Mesothelial cell of epicardium (in vitro differentiated cells): ENCODE data around the gene DNASE1L2. TPM values are rescaled to one million over a fixed set of nuclear protein-coding genes. Genes with fewer than 3 reads are reported as not detected.

Experiments used
- DNase-seq, 2 experiments: peaks; one replicate each; pipeline ENCODE4 v3.0.0; 2021; ENCODE audit warnings: low spot score in 2 of 2; ENCODE audit not compliant: unreplicated experiment in 2 of 2
- H3K27ac Mint-ChIP-seq: 2 replicates; pipeline ENCODE4 v1.8.0; 2021; ENCODE audit warnings: mixed read lengths
- H3K27me3 Mint-ChIP-seq: 2 replicates; pipeline ENCODE4 v1.8.0; 2021; ENCODE audit warnings: low read depth, mixed read lengths
- H3K36me3 Mint-ChIP-seq: 2 replicates; pipeline ENCODE4 v1.8.0; 2021; ENCODE audit warnings: mixed read lengths
- H3K4me1 Mint-ChIP-seq: 2 replicates; pipeline ENCODE4 v1.8.0; 2021; ENCODE audit warnings: mixed read lengths
- H3K4me3 Mint-ChIP-seq: 2 replicates; pipeline ENCODE4 v1.8.0; 2021; ENCODE audit warnings: mild to moderate bottlenecking, moderate library complexity, mixed read lengths
- H3K9me3 Mint-ChIP-seq: 2 replicates; pipeline ENCODE4 v1.8.0; 2021; ENCODE audit warnings: mixed read lengths
- CTCF ChIP-seq: fragments of 200-600 bp; sonication (generic); IDR thresholded peaks from one replicate; pipeline ENCODE4 v1.5.0; 2021; ENCODE audit warnings: antibody characterized with exemption; ENCODE audit not compliant: unreplicated experiment
- total RNA-seq: library from RNA; stranded (reverse); gene quantifications from 3 replicates; pipeline ENCODE4 v1.2.1, GENCODE V29; 2021

DNASE1L2 gene
- total RNA-seq, 1 donor from 2014 or later = 1.0 TPM

GRCh38 chr16:2243031-2243528 is 6.8 kb downstream of the DNASE1L2 start:
- H3K9me3 Mint-ChIP-seq = no peaks in the 10 kb centered on the region
- peaks cover 12% of the 10 kb centered on the region for H3K27me3 Mint-ChIP-seq
- TF ChIP-seq CTCF = no peak
- no peaks in the 10 kb centered on the region for H3K4me1 Mint-ChIP-seq
- no peak for DNase-seq
- peaks cover 14% of the 10 kb centered on the region for H3K36me3 Mint-ChIP-seq
- H3K4me3 Mint-ChIP-seq = no peak overlapping the region
- H3K27ac Mint-ChIP-seq = no peak overlapping the region

- Mint-ChIP-seq H3K36me3 (peaks cover 14% of the 10 kb centered on the region), H3K27me3 (peaks cover 5% of the 10 kb centered on the region), H3K9me3 (no peaks in the 10 kb centered on the region), H3K27ac (no peak overlapping the region), H3K4me1 (no peaks in the 10 kb centered on the region), H3K4me3 (no peak overlapping the region)
- no peak for TF ChIP-seq CTCF
- DNase-seq = no peak
These were observed 7.5 kb downstream of the DNASE1L2 start for GRCh38 chr16:2243781-2244180.

GRCh38 chr16:2244301-2244700 is 8.1 kb downstream of the DNASE1L2 start:
- H3K36me3 Mint-ChIP-seq = peaks cover 14% of the 10 kb centered on the region

GRCh38 chr16:2244926-2245795 is 8.9 kb downstream of the DNASE1L2 start:
- H3K36me3 Mint-ChIP-seq = peaks cover 8% of the 10 kb centered on the region
- H3K4me1 Mint-ChIP-seq = peaks cover 2% of the 10 kb centered on the region
- H3K27me3 Mint-ChIP-seq = no peaks in the 10 kb centered on the region
- TF ChIP-seq CTCF = no peak
- no peak overlapping the region for H3K4me3 Mint-ChIP-seq
- H3K27ac Mint-ChIP-seq = no peak overlapping the region
- no peak for DNase-seq
- no peaks in the 10 kb centered on the region for H3K9me3 Mint-ChIP-seq

More at GRCh38 chr16:2244301-2244700, 8.1 kb downstream of the DNASE1L2 start:
- TF ChIP-seq CTCF = no peak
- DNase-seq = no peak
- Mint-ChIP-seq H3K27ac (no peak overlapping the region), H3K4me1 (no peaks in the 10 kb centered on the region), H3K4me3 (no peak overlapping the region), H3K27me3 (peaks cover 4% of the 10 kb centered on the region), H3K9me3 (no peaks in the 10 kb centered on the region)

- DNase-seq = no peak
- no peak for TF ChIP-seq CTCF
- no peak overlapping the region for H3K27ac Mint-ChIP-seq
- H3K36me3 Mint-ChIP-seq = peaks cover 8% of the 10 kb centered on the region
- H3K4me3 Mint-ChIP-seq = no peak overlapping the region
- peaks cover 7% of the 10 kb centered on the region for H3K4me1 Mint-ChIP-seq
- H3K9me3 Mint-ChIP-seq = no peaks in the 10 kb centered on the region
- H3K27me3 Mint-ChIP-seq = no peaks in the 10 kb centered on the region
These were observed 10.1 kb downstream of the DNASE1L2 start for GRCh38 chr16:2246301-2246885.
